Cerebellar nuclear complex (tissue), 1 donor: Measurements from ENCODE around the gene CREM.
"Not testable (repeated sequence)": the region's sequence is repeated elsewhere in the genome, so short reads cannot be mapped to it uniquely, and the experiment has no call there.

ENCODE experiments used
- DNase-seq, 2 experiments: peaks; one replicate each; lab custom pipeline; 2025; lab: John Stamatoyannopoulos, UW

The CREM gene

GRCh38 chr10:35194471-35194870, 67.8 kb downstream of the CREM start:
- no peak for DNase-seq

GRCh38 chr10:35194906-35195305, 68.3 kb downstream of the CREM start:
- no peak for DNase-seq

GRCh38 chr10:35195361-35196306, 69.0 kb downstream of the CREM start:
- DNase-seq = no peak

GRCh38 chr10:35200487-35200886, 73.8 kb downstream of the CREM start:
- no peak for DNase-seq

GRCh38 chr10:35201234-35201633, 74.6 kb downstream of the CREM start:
- no peak for DNase-seq

- DNase-seq = no peak
These were observed 75.4 kb downstream of the CREM start for GRCh38 chr10:35202050-35202449.

GRCh38 chr10:35203745-35204144, 77.1 kb downstream of the CREM start:
- no peak for DNase-seq

- no peak for DNase-seq
These were observed 78.1 kb downstream of the CREM start for GRCh38 chr10:35204650-35205319.

- no peak for DNase-seq
These were observed 79.6 kb downstream of the CREM start for GRCh38 chr10:35206274-35206673.

- DNase-seq = no peak
These were observed 81.9 kb downstream of the CREM start for GRCh38 chr10:35208536-35208935.

GRCh38 chr10:35208949-35209613, 82.4 kb downstream of the CREM start:
- DNase-seq = no peak

- DNase-seq = no peak
These were observed 84.3 kb downstream of the CREM start for GRCh38 chr10:35210961-35211360.

GRCh38 chr10:35211390-35211789, 84.7 kb downstream of the CREM start:
- DNase-seq = no peak

- DNase-seq = no peak
These were observed 86.2 kb downstream of the CREM start for GRCh38 chr10:35212856-35213255.

GRCh38 chr10:35213699-35214098, 87.1 kb downstream of the CREM start:
- DNase-seq = no peak

- no peak for DNase-seq
These were observed 88.0 kb downstream of the CREM start for GRCh38 chr10:35214607-35215020.

GRCh38 chr10:35215107-35215506, 88.5 kb downstream of the CREM start:
- no peak for DNase-seq

GRCh38 chr10:35216303-35216905, 89.8 kb downstream of the CREM start:
- DNase-seq = no peak

- DNase-seq = not testable (repeated sequence)
These were observed 90.3 kb downstream of the CREM start for GRCh38 chr10:35216956-35217355.

- no peak for DNase-seq
These were observed 90.8 kb downstream of the CREM start for GRCh38 chr10:35217455-35217854.

GRCh38 chr10:35218339-35218955, 91.8 kb downstream of the CREM start:
- no peak for DNase-seq

GRCh38 chr10:35219292-35219691, 92.6 kb downstream of the CREM start:
- DNase-seq = no peak
